Ramos (cell line): ENCODE measurements around the gene DGCR8.

Source experiments
- in situ Hi-C: fragments of 300-500 bp; cut with MboI; formaldehyde crosslinking; loops from one replicate; pipeline ENCODE4 v1.14.3; 2022; ENCODE audit warnings: low sequenced_read_pairs; ENCODE audit not compliant: unreplicated experiment

Gene DGCR8

GRCh38 chr22:20107951-20108756 is 28.1 kb downstream of the DGCR8 start:
- in situ Hi-C loops, result no loop called here

GRCh38 chr22:20108757-20109230 is 28.8 kb downstream of the DGCR8 start:
- in situ Hi-C loops, result no loop called here

- in situ Hi-C loops, result no loop called here
These were observed 29.6 kb downstream of the DGCR8 start for GRCh38 chr22:20109411-20110358.

- in situ Hi-C loops, result no loop called here
These were observed 30.4 kb downstream of the DGCR8 start for GRCh38 chr22:20110359-20110985.

- in situ Hi-C loops, result no loop called here
These were observed 31.1 kb downstream of the DGCR8 start for GRCh38 chr22:20111045-20111688.

- in situ Hi-C loops, result no loop called here
These were observed 31.9 kb downstream of the DGCR8 start for GRCh38 chr22:20111689-20112622.

GRCh38 chr22:20112623-20113511 is 32.8 kb downstream of the DGCR8 start:
- in situ Hi-C loops, result no loop called here

GRCh38 chr22:20113551-20114310 is 33.7 kb downstream of the DGCR8 start:
- in situ Hi-C loops, result no loop called here

- in situ Hi-C loops, result loop anchor here (5.0 kb wide), 1 partner anchor 142 kb away; no protein-coding TSS in a partner anchor
These were observed 34.8 kb downstream of the DGCR8 start for GRCh38 chr22:20114506-20115475.

- in situ Hi-C loops, result loop anchor here (5.0 kb wide), 1 partner anchor 144 kb away; no protein-coding TSS in a partner anchor
These were observed 35.8 kb downstream of the DGCR8 start, which contains the start of gene RANBP1 for GRCh38 chr22:20115691-20116375. TSS of gene RANBP1 (plus strand) at chr22:20116104. CDS start at chr22:20116185, 81 bp downstream.

- in situ Hi-C loops, result loop anchor here (5.0 kb wide), 1 partner anchor 144 kb away; no protein-coding TSS in a partner anchor
These were observed 36.4 kb downstream of the DGCR8 start for GRCh38 chr22:20116376-20116950.

GRCh38 chr22:20116951-20117632 is 37.1 kb downstream of the DGCR8 start, which contains the start of gene TRMT2A:
TSS of gene TRMT2A (minus strand) at chr22:20117226. CDS start at chr22:20116906, 320 bp downstream.
- in situ Hi-C loops, result loop anchor here (5.0 kb wide), 1 partner anchor 145 kb away; no protein-coding TSS in a partner anchor

- in situ Hi-C loops, result loop anchor here (5.0 kb wide), 1 partner anchor 145 kb away; no protein-coding TSS in a partner anchor
These were observed 37.7 kb downstream of the DGCR8 start for GRCh38 chr22:20117633-20118299.
